ENCODE measurements around the gene WEE1.

WEE1 gene

GRCh38 chr11:9571763-9572115 lies 1.7 kb upstream of the WEE1 start:
- Mint-ChIP-seq H3K4me1 (peaks cover 28% of the 10 kb centered on the region), H3K27me3 (no peaks in the 10 kb centered on the region), H3K9me3 (no peaks in the 10 kb centered on the region), H3K4me3 (peak overlapping the region; percentile 83), H3K36me3 (ENCODE audit: low read depth) (peaks cover 22% of the 10 kb centered on the region), H3K27ac (no peak overlapping the region)
- DNase-seq = no peak
- no peak for ATAC-seq

GRCh38 chr11:9573775-9574621 lies 528 bp downstream of the WEE1 start:
- ATAC-seq (peak; percentile 48), DNase-seq (peak; percentile 30)
- Mint-ChIP-seq H3K4me3 (peak overlapping the region; percentile 94), H3K27ac (no peak overlapping the region), H3K4me1 (peaks cover 41% of the 10 kb centered on the region), H3K27me3 (no peaks in the 10 kb centered on the region), H3K36me3 (ENCODE audit: low read depth) (peaks cover 42% of the 10 kb centered on the region), H3K9me3 (no peaks in the 10 kb centered on the region)

GRCh38 chr11:9574622-9575259 lies 1.3 kb downstream of the WEE1 start:
- H3K27ac Mint-ChIP-seq = peak overlapping the region; percentile 81
- no peaks in the 10 kb centered on the region for H3K9me3 Mint-ChIP-seq
- H3K4me3 Mint-ChIP-seq = peak overlapping the region; percentile 94
- DNase-seq (peak; percentile 23), ATAC-seq (no peak)
- H3K27me3 Mint-ChIP-seq = no peaks in the 10 kb centered on the region
- H3K36me3 Mint-ChIP-seq (ENCODE audit: low read depth) = peaks cover 50% of the 10 kb centered on the region
- H3K4me1 Mint-ChIP-seq = peaks cover 40% of the 10 kb centered on the region

GRCh38 chr11:9575260-9576240 lies 2.1 kb downstream of the WEE1 start:
- Mint-ChIP-seq H3K4me3 (peak overlapping the region; percentile 94), H3K27me3 (no peaks in the 10 kb centered on the region), H3K36me3 (ENCODE audit: low read depth) (peaks cover 52% of the 10 kb centered on the region), H3K9me3 (no peaks in the 10 kb centered on the region), H3K27ac (peak overlapping the region; percentile 81), H3K4me1 (peaks cover 40% of the 10 kb centered on the region)
- ATAC-seq (no peak), DNase-seq (no peak)

- no peaks in the 10 kb centered on the region for H3K27me3 Mint-ChIP-seq
- no peak for ATAC-seq
- H3K36me3 Mint-ChIP-seq (ENCODE audit: low read depth) = peaks cover 65% of the 10 kb centered on the region
- H3K9me3 Mint-ChIP-seq = no peaks in the 10 kb centered on the region
- no peak for DNase-seq
- H3K4me1 Mint-ChIP-seq = peaks cover 40% of the 10 kb centered on the region
- H3K27ac Mint-ChIP-seq = peak overlapping the region; percentile 33
- H3K4me3 Mint-ChIP-seq = peak overlapping the region; percentile 94
Measured at GRCh38 chr11:9576701-9577381, 3.4 kb downstream of the WEE1 start.

- H3K9me3 Mint-ChIP-seq = no peaks in the 10 kb centered on the region
- H3K27me3 Mint-ChIP-seq = no peaks in the 10 kb centered on the region
- H3K4me1 Mint-ChIP-seq = peaks cover 37% of the 10 kb centered on the region
- peak overlapping the region; percentile 94 for H3K4me3 Mint-ChIP-seq
- H3K36me3 Mint-ChIP-seq (ENCODE audit: low read depth) = peaks cover 72% of the 10 kb centered on the region
- ATAC-seq = no peak
- peak overlapping the region; percentile 33 for H3K27ac Mint-ChIP-seq
- DNase-seq = no peak
Measured at GRCh38 chr11:9577556-9577955, 4.1 kb downstream of the WEE1 start.

- no peaks in the 10 kb centered on the region for H3K9me3 Mint-ChIP-seq
- no peak overlapping the region for H3K27ac Mint-ChIP-seq
- no peak for ATAC-seq
- no peak for DNase-seq
- no peak overlapping the region for H3K4me3 Mint-ChIP-seq
- H3K4me1 Mint-ChIP-seq = peaks cover 29% of the 10 kb centered on the region
- peaks cover 88% of the 10 kb centered on the region for H3K36me3 Mint-ChIP-seq (ENCODE audit: low read depth)
- H3K27me3 Mint-ChIP-seq = no peaks in the 10 kb centered on the region
Measured at GRCh38 chr11:9580894-9581293, 7.4 kb downstream of the WEE1 start.

GRCh38 chr11:9581556-9582161 lies 8.2 kb downstream of the WEE1 start:
- Mint-ChIP-seq H3K4me3 (no peak overlapping the region), H3K4me1 (peaks cover 21% of the 10 kb centered on the region), H3K9me3 (no peaks in the 10 kb centered on the region), H3K27ac (no peak overlapping the region), H3K36me3 (ENCODE audit: low read depth) (peaks cover 88% of the 10 kb centered on the region), H3K27me3 (no peaks in the 10 kb centered on the region)
- no peak for ATAC-seq
- DNase-seq = no peak

GRCh38 chr11:9590717-9591116 lies 17.2 kb downstream of the WEE1 start:
- H3K27me3 Mint-ChIP-seq = no peaks in the 10 kb centered on the region
- H3K9me3 Mint-ChIP-seq = no peaks in the 10 kb centered on the region
- H3K4me3 Mint-ChIP-seq = no peak overlapping the region
- DNase-seq (no peak), ATAC-seq (no peak)
- peaks cover 33% of the 10 kb centered on the region for H3K36me3 Mint-ChIP-seq (ENCODE audit: low read depth)
- no peaks in the 10 kb centered on the region for H3K4me1 Mint-ChIP-seq
- H3K27ac Mint-ChIP-seq = no peak overlapping the region

GRCh38 chr11:9594267-9595046 lies 21.0 kb downstream of the WEE1 start:
- no peak overlapping the region for H3K27ac Mint-ChIP-seq
- peaks cover 5% of the 10 kb centered on the region for H3K36me3 Mint-ChIP-seq (ENCODE audit: low read depth)
- H3K9me3 Mint-ChIP-seq = no peaks in the 10 kb centered on the region
- no peak for ATAC-seq
- no peaks in the 10 kb centered on the region for H3K4me1 Mint-ChIP-seq
- H3K4me3 Mint-ChIP-seq = no peak overlapping the region
- DNase-seq = no peak
- no peaks in the 10 kb centered on the region for H3K27me3 Mint-ChIP-seq

GRCh38 chr11:9596926-9597464 lies 23.5 kb downstream of the WEE1 start:
- ATAC-seq = no peak
- DNase-seq = no peak
- no peaks in the 10 kb centered on the region for H3K9me3 Mint-ChIP-seq
- H3K27ac Mint-ChIP-seq = no peak overlapping the region
- no peaks in the 10 kb centered on the region for H3K36me3 Mint-ChIP-seq (ENCODE audit: low read depth)
- H3K4me3 Mint-ChIP-seq = no peak overlapping the region
- no peaks in the 10 kb centered on the region for H3K27me3 Mint-ChIP-seq
- H3K4me1 Mint-ChIP-seq = peaks cover 20% of the 10 kb centered on the region

GRCh38 chr11:9600166-9600565 lies 26.7 kb downstream of the WEE1 start:
- Mint-ChIP-seq H3K9me3 (no peaks in the 10 kb centered on the region), H3K4me1 (peaks cover 32% of the 10 kb centered on the region), H3K4me3 (no peak overlapping the region), H3K27me3 (no peaks in the 10 kb centered on the region), H3K36me3 (ENCODE audit: low read depth) (no peaks in the 10 kb centered on the region), H3K27ac (no peak overlapping the region)
- DNase-seq = no peak
- no peak for ATAC-seq

- Mint-ChIP-seq H3K4me3 (peak overlapping the region; percentile 73), H3K4me1 (peaks cover 32% of the 10 kb centered on the region), H3K36me3 (ENCODE audit: low read depth) (no peaks in the 10 kb centered on the region), H3K27ac (peak overlapping the region; percentile 88), H3K9me3 (no peaks in the 10 kb centered on the region), H3K27me3 (peaks cover 2% of the 10 kb centered on the region)
- DNase-seq (no peak), ATAC-seq (peak; percentile 58)
Measured at GRCh38 chr11:9600644-9601036, 27.2 kb downstream of the WEE1 start.

All from activated naive CD8-positive, alpha-beta T cell treated with anti-CD3 and anti-CD28 coated beads, Interleukin-2, amount 50 U/mL, for 24 hours (primary cell).